PC-9 (cell line): ENCODE measurements around the gene THG1L. TPM values are rescaled to one million over a fixed set of nuclear protein-coding genes. Genes with fewer than 3 reads are reported as not detected.

ENCODE experiments used
- BruUV-seq: library from RNA; stranded (reverse); fragments of 400-500 nt; replicated peaks from 2 replicates; lab custom pipeline; 2021; lab: Mats Ljungman, UMichigan
- CTCF ChIA-PET: fragments of 300-600 bp; sonication (Branson Sonifier 250); formaldehyde crosslinking; loops from one replicate; lab custom pipeline; 2022; ENCODE audit warnings: antibody characterized with exemption; lab: Charles Lee
- POLR2A ChIA-PET: fragments of 300-600 bp; sonication (Branson Sonifier 250); formaldehyde crosslinking; loops from one replicate; lab custom pipeline; 2022; ENCODE audit warnings: antibody characterized with exemption; ENCODE audit not compliant: unreplicated experiment; lab: Charles Lee
- DNase-seq, 2 experiments: peaks; one replicate each; pipeline versions ENCODE4 v3.0.0 to v3.0.0-alpha.2; 2015 to 2022; ENCODE audit warnings: mixed read lengths in 1 of 2
- H2AFZ ChIP-seq: fragments of 200-600 bp; sonication (generic); 2 replicates; pipeline ENCODE4 v1.8.1; 2017; ENCODE audit warnings: antibody characterized with exemption
- H3F3A ChIP-seq: fragments of 200-600 bp; sonication (generic); 2 replicates; pipeline ENCODE4 v1.8.1; 2017; ENCODE audit warnings: antibody characterized with exemption, mild to moderate bottlenecking, low read depth; ENCODE audit not compliant: insufficient read depth
- H3K27ac ChIP-seq: fragments of 200-600 bp; sonication (generic); 2 replicates; pipeline ENCODE4 v1.6.1; 2016; ENCODE audit warnings: mixed run types
- H3K27me3 ChIP-seq: fragments of 200-600 bp; sonication (generic); 2 replicates; pipeline ENCODE4 v1.6.1; 2016; ENCODE audit warnings: low read depth, mixed run types; ENCODE audit not compliant: insufficient read depth
- H3K36me3 ChIP-seq: fragments of 200-600 bp; sonication (generic); 2 replicates; pipeline ENCODE4 v1.6.1; 2016; ENCODE audit warnings: low read depth, mixed run types
- H3K4me1 ChIP-seq: fragments of 200-600 bp; sonication (generic); replicated peaks from 2 replicates; pipeline ENCODE4 v1.6.1; 2016; ENCODE audit warnings: mixed run types; ENCODE audit not compliant: insufficient read depth
- H3K4me2 ChIP-seq: fragments of 200-600 bp; sonication (generic); 2 replicates; pipeline ENCODE4 v1.6.1; 2017; ENCODE audit warnings: mixed run types
- H3K4me3 ChIP-seq: fragments of 200-600 bp; sonication (generic); 2 replicates; pipeline ENCODE4 v1.6.1; 2016; ENCODE audit warnings: mixed run types
- H3K79me2 ChIP-seq: fragments of 200-600 bp; sonication (generic); 2 replicates; pipeline ENCODE4 v1.6.1; 2017; ENCODE audit warnings: low read depth, mixed run types
- H3K9me2 ChIP-seq: fragments of 200-600 bp; sonication (generic); 2 replicates; pipeline ENCODE4 v1.8.1; 2017; ENCODE audit warnings: mild to moderate bottlenecking; ENCODE audit not compliant: insufficient read depth
- H3K9me3 ChIP-seq: fragments of 200-600 bp; sonication (generic); 2 replicates; pipeline ENCODE4 v1.8.1; 2016; ENCODE audit warnings: low read depth; ENCODE audit not compliant: insufficient read depth
- H4K20me1 ChIP-seq: fragments of 200-600 bp; sonication (generic); 2 replicates; pipeline ENCODE4 v1.8.1; 2017; ENCODE audit not compliant: insufficient read depth
- EZH2 ChIP-seq: fragments of 200-600 bp; sonication (generic); IDR thresholded peaks from 2 replicates; pipeline ENCODE4 v1.8.0; 2017; ENCODE audit warnings: antibody characterized with exemption, low read depth
- intact Hi-C: fragments of 100-400 bp; cut with micrococcal nuclease; formaldehyde crosslinking; loops from one replicate; pipeline ENCODE4 v1.10.0; 2022; ENCODE audit not compliant: unreplicated experiment
- total RNA-seq: library from RNA; stranded (reverse); gene quantifications from 2 replicates; pipeline ENCODE4 v1.2.3, GENCODE V29; 2021
- TF ChIP-seq, protein P1 (sequence below): fragments of 200-600 bp; sonication (generic); conservative IDR thresholded peaks from 2 replicates; pipeline ENCODE4 v1.6.1; 2017; ENCODE audit warnings: mixed run types, antibody characterized with exemption, mild to moderate bottlenecking, moderate library complexity

THG1L gene
- total RNA-seq, 1 experiment from 2014 or later, result 25.3 TPM

DNA sequence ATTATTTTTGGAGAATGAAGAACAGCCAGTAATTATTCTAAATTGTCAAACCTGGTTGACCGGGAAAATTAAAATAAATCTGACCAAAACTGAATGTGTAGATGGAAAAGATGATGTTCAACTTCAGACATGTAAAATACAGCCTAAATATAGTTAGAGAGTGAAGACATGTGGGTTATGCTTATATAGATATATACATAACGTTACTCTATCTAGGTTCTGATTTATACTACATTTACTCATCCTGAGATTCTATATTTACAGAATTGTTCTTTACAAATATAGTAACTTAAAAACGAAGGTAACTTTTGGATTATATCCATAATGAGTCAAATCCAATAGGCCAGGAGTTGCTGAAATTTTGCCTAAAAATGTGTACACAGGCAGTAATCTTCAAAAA, 20.8 kb upstream of the THG1L start:
- H3K9me3 ChIP-seq, result no peaks in the 10 kb centered on the region; the same call in 1 of the 2 replicates
- no TSS peak for BruUV-seq
- H3K36me3 ChIP-seq, result no peaks in the 10 kb centered on the region
- CTCF ChIA-PET, result no interaction called here
- TF ChIP-seq EZH2, result no peak
- TF ChIP-seq, protein P1, sequence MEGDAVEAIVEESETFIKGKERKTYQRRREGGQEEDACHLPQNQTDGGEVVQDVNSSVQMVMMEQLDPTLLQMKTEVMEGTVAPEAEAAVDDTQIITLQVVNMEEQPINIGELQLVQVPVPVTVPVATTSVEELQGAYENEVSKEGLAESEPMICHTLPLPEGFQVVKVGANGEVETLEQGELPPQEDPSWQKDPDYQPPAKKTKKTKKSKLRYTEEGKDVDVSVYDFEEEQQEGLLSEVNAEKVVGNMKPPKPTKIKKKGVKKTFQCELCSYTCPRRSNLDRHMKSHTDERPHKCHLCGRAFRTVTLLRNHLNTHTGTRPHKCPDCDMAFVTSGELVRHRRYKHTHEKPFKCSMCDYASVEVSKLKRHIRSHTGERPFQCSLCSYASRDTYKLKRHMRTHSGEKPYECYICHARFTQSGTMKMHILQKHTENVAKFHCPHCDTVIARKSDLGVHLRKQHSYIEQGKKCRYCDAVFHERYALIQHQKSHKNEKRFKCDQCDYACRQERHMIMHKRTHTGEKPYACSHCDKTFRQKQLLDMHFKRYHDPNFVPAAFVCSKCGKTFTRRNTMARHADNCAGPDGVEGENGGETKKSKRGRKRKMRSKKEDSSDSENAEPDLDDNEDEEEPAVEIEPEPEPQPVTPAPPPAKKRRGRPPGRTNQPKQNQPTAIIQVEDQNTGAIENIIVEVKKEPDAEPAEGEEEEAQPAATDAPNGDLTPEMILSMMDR, result no peak
- no peak for DNase-seq
- no peaks in the 10 kb centered on the region for H3K79me2 ChIP-seq
- H3K4me1 ChIP-seq, result peaks cover 7% of the 10 kb centered on the region; the same call in 1 of the 2 replicates
- intact Hi-C loops, result loop anchor here (10.0 kb wide), 1 partner anchor 106 kb away; no protein-coding TSS in a partner anchor
- H3K27ac ChIP-seq, result peak overlapping the region; percentile 5; the same call in 1 of the 2 replicates
- no peaks in the 10 kb centered on the region; the same call in 1 of the 2 replicates for H3F3A ChIP-seq
- H3K27me3 ChIP-seq, result no peaks in the 10 kb centered on the region
- no peaks in the 10 kb centered on the region for H4K20me1 ChIP-seq
- POLR2A ChIA-PET, result no interaction called here
- no peak overlapping the region for H3K4me3 ChIP-seq
- no peak overlapping the region for H3K4me2 ChIP-seq
- H2AFZ ChIP-seq, result no peak overlapping the region
- H3K9me2 ChIP-seq, result no peaks in the 10 kb centered on the region

DNA sequence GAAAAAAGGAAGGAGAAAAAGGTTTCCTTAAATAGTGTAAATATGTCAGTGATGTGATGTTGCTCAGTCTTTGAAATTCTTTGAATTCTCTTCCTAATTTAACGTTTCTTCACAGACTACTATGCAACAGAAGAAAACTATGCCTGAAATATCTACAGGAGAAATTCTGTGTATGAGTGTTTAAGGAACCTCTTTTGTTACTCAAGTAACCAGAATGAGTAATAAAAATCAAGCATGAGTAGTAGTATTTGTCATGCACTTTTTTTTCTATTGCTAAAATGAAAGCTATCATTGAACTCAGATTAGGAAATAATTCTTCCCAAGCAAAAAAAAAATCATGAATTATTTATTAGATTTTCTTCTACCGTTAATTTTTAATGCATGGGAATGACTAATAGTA, 20.3 kb upstream of the THG1L start:
- no peak overlapping the region for H3K4me2 ChIP-seq
- no peaks in the 10 kb centered on the region for H3K36me3 ChIP-seq
- H3K27me3 ChIP-seq, result no peaks in the 10 kb centered on the region
- H3F3A ChIP-seq, result no peaks in the 10 kb centered on the region; the same call in 1 of the 2 replicates
- H3K27ac ChIP-seq, result peak overlapping the region; percentile 5; the same call in 1 of the 2 replicates
- H3K9me3 ChIP-seq, result no peaks in the 10 kb centered on the region; the same call in 1 of the 2 replicates
- H3K79me2 ChIP-seq, result no peaks in the 10 kb centered on the region
- TF ChIP-seq, protein P1, result no peak
- no peak for TF ChIP-seq EZH2
- H3K4me3 ChIP-seq, result no peak overlapping the region
- intact Hi-C loops, result loop anchor here (10.0 kb wide), 1 partner anchor 106 kb away; no protein-coding TSS in a partner anchor
- no peak overlapping the region for H2AFZ ChIP-seq
- peak in 1 of 2 experiments; percentile 63 for DNase-seq
- BruUV-seq, result no TSS peak
- no peaks in the 10 kb centered on the region for H4K20me1 ChIP-seq
- POLR2A ChIA-PET, result no interaction called here
- H3K9me2 ChIP-seq, result no peaks in the 10 kb centered on the region
- CTCF ChIA-PET, result no interaction called here
- peaks cover 7% of the 10 kb centered on the region; the same call in 1 of the 2 replicates for H3K4me1 ChIP-seq

DNA sequence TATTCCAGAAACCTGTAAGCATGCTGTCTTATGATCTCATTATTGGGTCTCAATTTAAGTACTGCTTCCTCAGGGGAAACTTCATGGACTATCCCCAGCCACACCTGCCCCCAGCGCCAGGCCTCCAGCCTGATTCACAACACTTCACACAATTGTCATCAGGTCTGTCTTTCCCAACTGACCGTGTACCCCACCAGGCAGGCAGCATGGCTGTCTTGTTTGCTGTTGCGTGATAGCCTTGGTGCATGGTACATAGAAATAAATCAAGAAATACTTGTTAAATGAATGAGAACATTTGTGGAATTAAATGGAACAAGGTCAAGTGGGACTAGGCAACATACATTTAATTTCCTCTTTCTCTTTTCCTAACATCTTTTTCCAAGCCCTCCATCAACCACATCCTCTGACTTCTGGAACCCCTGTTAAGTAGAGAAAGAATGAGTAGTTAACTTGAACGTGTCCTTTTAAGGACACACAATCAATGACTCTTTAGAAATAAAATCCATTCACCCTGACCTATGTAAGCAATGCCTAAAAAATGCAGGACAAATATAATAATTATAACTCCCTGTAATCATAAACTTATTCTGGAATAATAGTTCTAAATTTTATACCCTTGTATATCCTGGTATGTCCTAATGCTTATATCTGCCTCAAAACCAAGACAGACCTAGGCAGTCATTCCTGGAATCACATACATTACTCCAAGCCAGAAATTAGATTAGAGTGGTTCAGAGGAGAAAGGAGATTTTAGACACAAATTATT, 17.2 kb upstream of the THG1L start:
- TF ChIP-seq, protein P1, result no peak
- TF ChIP-seq EZH2, result no peak
- CTCF ChIA-PET, result no interaction called here
- Histone ChIP-seq H3K27ac (no peak overlapping the region), H3K79me2 (no peaks in the 10 kb centered on the region), H3K4me1 (peaks cover 13% of the 10 kb centered on the region; the same call in 1 of the 2 replicates), H3K36me3 (no peaks in the 10 kb centered on the region), H3K9me3 (no peaks in the 10 kb centered on the region; the same call in 1 of the 2 replicates), H3F3A (no peaks in the 10 kb centered on the region; the same call in 1 of the 2 replicates), H2AFZ (no peak overlapping the region), H3K9me2 (no peaks in the 10 kb centered on the region), H3K27me3 (no peaks in the 10 kb centered on the region), H4K20me1 (no peaks in the 10 kb centered on the region), H3K4me3 (no peak overlapping the region), H3K4me2 (no peak overlapping the region)
- no peak for DNase-seq
- POLR2A ChIA-PET, result no interaction called here
- intact Hi-C loops, result loop anchor here (10.0 kb wide), 1 partner anchor 109 kb away; no protein-coding TSS in a partner anchor
- no TSS peak for BruUV-seq
